IPS DF 6.9 (cell line): ENCODE results near the gene BLACAT1.

ENCODE experiments used
- DNase-seq: peaks from one replicate; pipeline ENCODE4 v3.0.0-alpha.2; 2013; ENCODE audit warnings: low read depth, low spot score
- H3K27ac ChIP-seq: one replicate; pipeline ENCODE4 v1.5.1; 2013; ENCODE audit warnings: low read length, control low read depth
- H3K27me3 ChIP-seq: 2 replicates; pipeline ENCODE4 v1.6.1; 2013; ENCODE audit warnings: mild to moderate bottlenecking, low read length; ENCODE audit not compliant: control insufficient read depth, insufficient read depth
- H3K36me3 ChIP-seq: 2 replicates; pipeline ENCODE4 v1.6.1; 2013; ENCODE audit warnings: low read length; ENCODE audit not compliant: control insufficient read depth, insufficient read depth
- H3K4me1 ChIP-seq: 2 replicates; pipeline ENCODE4 v1.6.1; 2013; ENCODE audit warnings: low read length; ENCODE audit not compliant: control insufficient read depth, insufficient read depth
- H3K4me3 ChIP-seq: 2 replicates; pipeline ENCODE4 v1.5.1; 2013; ENCODE audit warnings: mild to moderate bottlenecking, low read length
- H3K9me3 ChIP-seq: 2 replicates; pipeline ENCODE4 v1.6.1; 2013; ENCODE audit warnings: low read length, inconsistent platforms; ENCODE audit not compliant: control insufficient read depth, insufficient read depth
- WGBS: extraction: QIAGEN DNeasy Blood & Tissue Kit; methylation state at CpG from one replicate; pipeline ENCODE4 v1.1.7; 2013; ENCODE audit warnings: mixed read lengths, missing lambda C conversion rate; ENCODE audit not compliant: insufficient read length, insufficient coverage; 5-methylcytosine and 5-hydroxymethylcytosine counted together

BLACAT1 gene

GRCh38 chr1:205473966-205474365, 18.1 kb upstream of the BLACAT1 start:
- Histone ChIP-seq H3K36me3 (no peaks in the 10 kb centered on the region), H3K9me3 (no peaks in the 10 kb centered on the region), H3K4me3 (no peak overlapping the region), H3K4me1 (peaks cover 5% of the 10 kb centered on the region), H3K27me3 (no peaks in the 10 kb centered on the region), H3K27ac (no peak overlapping the region)
- no peak for DNase-seq
- WGBS: no CpG with 5 or more reads among the region's 7 CpGs

GRCh38 chr1:205473475-205473874, 17.6 kb upstream of the BLACAT1 start:
- no CpG with 5 or more reads among the region's 4 CpGs for WGBS
- no peak for DNase-seq
- no peak overlapping the region for H3K4me3 ChIP-seq
- no peaks in the 10 kb centered on the region for H3K27me3 ChIP-seq
- H3K27ac ChIP-seq: no peak overlapping the region
- no peaks in the 10 kb centered on the region for H3K36me3 ChIP-seq
- no peaks in the 10 kb centered on the region for H3K9me3 ChIP-seq
- peaks cover 5% of the 10 kb centered on the region for H3K4me1 ChIP-seq

- no peak for DNase-seq
- Histone ChIP-seq H3K36me3 (no peaks in the 10 kb centered on the region), H3K4me1 (peaks cover 5% of the 10 kb centered on the region), H3K27me3 (no peaks in the 10 kb centered on the region), H3K4me3 (no peak overlapping the region), H3K27ac (no peak overlapping the region), H3K9me3 (no peaks in the 10 kb centered on the region)
- no CpG with 5 or more reads among the region's 13 CpGs for WGBS
Measured at GRCh38 chr1:205472737-205473441, 17.0 kb upstream of the BLACAT1 start.

GRCh38 chr1:205470131-205470530, 14.3 kb upstream of the BLACAT1 start:
- Histone ChIP-seq H3K36me3 (no peaks in the 10 kb centered on the region), H3K9me3 (no peaks in the 10 kb centered on the region), H3K27ac (no peak overlapping the region), H3K4me1 (peaks cover 2% of the 10 kb centered on the region), H3K4me3 (no peak overlapping the region), H3K27me3 (no peaks in the 10 kb centered on the region)
- no peak for DNase-seq
- no CpG with 5 or more reads among the region's 6 CpGs for WGBS

GRCh38 chr1:205466595-205467220, 10.9 kb upstream of the BLACAT1 start:
- no peaks in the 10 kb centered on the region for H3K9me3 ChIP-seq
- H3K4me3 ChIP-seq: no peak overlapping the region
- WGBS: no CpG with 5 or more reads among the region's 7 CpGs
- no peak for DNase-seq
- no peak overlapping the region for H3K27ac ChIP-seq
- H3K36me3 ChIP-seq: no peaks in the 10 kb centered on the region
- H3K4me1 ChIP-seq: no peaks in the 10 kb centered on the region; the same call in none of the 2 replicates
- no peaks in the 10 kb centered on the region for H3K27me3 ChIP-seq

GRCh38 chr1:205465392-205465791, 9.5 kb upstream of the BLACAT1 start:
- Histone ChIP-seq H3K4me1 (no peaks in the 10 kb centered on the region; the same call in none of the 2 replicates), H3K36me3 (no peaks in the 10 kb centered on the region), H3K27me3 (no peaks in the 10 kb centered on the region), H3K27ac (no peak overlapping the region), H3K9me3 (no peaks in the 10 kb centered on the region), H3K4me3 (no peak overlapping the region)
- DNase-seq: no peak
- WGBS: no CpG with 5 or more reads among the region's 2 CpGs

GRCh38 chr1:205458777-205459566, 3.1 kb upstream of the BLACAT1 start:
- H3K36me3 ChIP-seq: no peaks in the 10 kb centered on the region
- WGBS: no CpG with 5 or more reads among the region's 6 CpGs
- H3K27ac ChIP-seq: no peak overlapping the region
- H3K4me3 ChIP-seq: no peak overlapping the region
- no peaks in the 10 kb centered on the region for H3K9me3 ChIP-seq
- DNase-seq: no peak
- H3K27me3 ChIP-seq: no peaks in the 10 kb centered on the region
- H3K4me1 ChIP-seq: peaks cover 5% of the 10 kb centered on the region; the same call in 1 of the 2 replicates

GRCh38 chr1:205456868-205457745, 1.3 kb upstream of the BLACAT1 start:
- no peak for DNase-seq
- Histone ChIP-seq H3K27me3 (no peaks in the 10 kb centered on the region), H3K4me3 (peak overlapping the region; percentile 67), H3K9me3 (no peaks in the 10 kb centered on the region), H3K27ac (no peak overlapping the region), H3K36me3 (no peaks in the 10 kb centered on the region), H3K4me1 (peaks cover 7% of the 10 kb centered on the region)
- WGBS: no CpG with 5 or more reads among the region's 74 CpGs

GRCh38 chr1:205456383-205456867, 580 bp upstream of the BLACAT1 start:
- no peak for DNase-seq
- Histone ChIP-seq H3K4me3 (peak overlapping the region; percentile 67), H3K27me3 (no peaks in the 10 kb centered on the region), H3K27ac (no peak overlapping the region), H3K4me1 (peaks cover 10% of the 10 kb centered on the region), H3K36me3 (no peaks in the 10 kb centered on the region), H3K9me3 (no peaks in the 10 kb centered on the region)
- WGBS: no CpG with 5 or more reads among the region's 47 CpGs
